Measurements from ENCODE around the gene PYDC1.
"Not testable (repeated sequence)": the region's sequence is repeated elsewhere in the genome, so short reads cannot be mapped to it uniquely, and the experiment has no call there.

Gene PYDC1

DNA sequence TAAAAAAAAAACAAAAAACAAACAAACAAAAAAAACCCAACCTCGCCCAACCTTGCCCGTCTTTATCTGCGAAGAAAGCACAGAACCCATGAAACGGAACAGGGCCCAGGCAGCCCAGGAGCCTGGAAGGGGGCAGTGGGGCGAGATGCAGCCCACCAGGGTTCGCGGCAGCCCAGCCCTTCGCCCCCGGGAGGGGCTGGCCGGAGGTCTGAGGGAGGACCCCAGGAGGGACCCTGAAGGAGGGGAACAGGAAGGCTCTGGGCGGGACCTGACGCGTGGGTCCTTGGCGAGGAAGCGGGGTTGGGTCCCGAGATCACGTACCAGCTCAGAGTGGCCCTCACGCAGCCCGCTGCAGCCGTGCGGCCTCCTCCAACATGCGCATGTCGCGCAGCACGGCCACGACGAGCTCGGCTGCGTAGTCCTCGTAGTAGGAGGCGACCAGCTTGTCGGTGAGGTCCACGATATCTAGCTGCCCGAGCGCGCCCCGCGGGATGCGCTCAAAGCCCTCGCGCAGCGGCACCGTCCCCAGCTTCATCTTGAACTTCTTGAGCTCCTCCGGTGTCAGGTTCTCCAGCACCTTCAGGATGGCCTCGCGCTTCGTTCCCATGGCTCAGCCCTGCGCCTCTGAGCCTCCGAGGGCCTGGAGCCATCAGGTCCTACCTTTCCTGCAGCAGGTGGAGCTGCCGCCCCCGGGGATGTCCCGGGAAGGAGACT lies at the start of gene PYDC1:
TSS of gene PYDC1 (minus strand) at position 714 of the 714 bp plus-strand sequence. CDS start at position 607, 107 bp downstream.
- no peak for DNase-seq (ENCODE audit: low read depth in 2 of 2)

DNA sequence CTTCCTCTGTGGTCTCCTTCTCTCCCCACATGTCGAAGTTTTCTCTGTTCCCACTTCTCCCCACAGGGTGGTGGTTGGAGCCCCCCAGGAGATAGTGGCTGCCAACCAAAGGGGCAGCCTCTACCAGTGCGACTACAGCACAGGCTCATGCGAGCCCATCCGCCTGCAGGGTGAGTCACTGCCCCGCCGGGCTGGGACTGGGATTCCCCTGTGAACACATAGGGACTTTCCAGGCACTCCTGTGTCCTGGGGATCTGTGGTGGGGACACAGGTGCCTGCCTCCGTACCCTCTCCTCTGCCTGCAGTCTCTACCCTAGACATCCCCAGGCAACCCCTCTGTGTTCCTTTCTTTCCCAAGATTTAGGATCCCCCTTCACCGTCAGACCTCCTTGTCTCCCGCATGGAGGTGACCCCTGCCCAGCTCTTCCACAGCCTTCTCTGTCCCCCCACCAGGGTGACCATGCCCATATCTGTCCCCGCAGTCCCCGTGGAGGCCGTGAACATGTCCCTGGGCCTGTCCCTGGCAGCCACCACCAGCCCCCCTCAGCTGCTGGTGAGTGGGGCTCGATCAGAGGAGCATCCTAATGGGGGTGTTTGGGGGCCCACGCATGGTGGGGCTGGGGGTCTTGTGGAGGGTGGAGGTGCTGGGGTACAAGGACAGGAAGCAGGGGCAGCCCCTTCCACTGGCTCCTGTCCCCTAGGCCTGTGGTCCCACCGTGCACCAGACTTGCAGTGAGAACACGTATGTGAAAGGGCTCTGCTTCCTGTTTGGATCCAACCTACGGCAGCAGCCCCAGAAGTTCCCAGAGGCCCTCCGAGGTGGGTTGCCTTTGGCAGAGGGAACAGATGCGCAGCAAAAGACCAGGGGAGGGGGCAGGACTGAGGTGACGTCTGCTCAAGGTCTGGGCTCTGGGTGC lies 48.7 kb upstream of the PYDC1 start:
- peak; percentile 64 to 74 for DNase-seq (ENCODE audit: low read depth in 2 of 2)

DNA sequence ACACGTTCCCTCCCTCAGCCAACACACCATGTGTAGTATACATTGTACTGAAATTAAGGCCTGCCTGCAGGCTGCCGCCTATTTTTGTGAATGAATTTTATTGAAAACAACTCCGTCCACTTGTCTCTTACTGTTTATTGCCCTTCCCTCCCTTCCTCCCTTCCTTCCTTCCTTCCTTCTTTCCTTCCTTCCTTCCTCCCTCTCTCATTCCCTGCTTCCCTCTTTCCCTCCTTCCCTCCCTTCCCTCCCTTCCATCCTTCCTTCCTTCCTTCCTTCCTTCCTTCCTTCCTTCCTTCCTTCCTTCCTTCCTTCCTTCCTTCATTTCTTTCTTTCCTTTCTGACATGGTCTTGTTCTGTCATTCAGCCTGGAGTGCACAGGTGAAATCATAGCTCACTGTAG lies 45.1 kb upstream of the PYDC1 start:
- no peak for DNase-seq (ENCODE audit: low read depth in 2 of 2)

DNA sequence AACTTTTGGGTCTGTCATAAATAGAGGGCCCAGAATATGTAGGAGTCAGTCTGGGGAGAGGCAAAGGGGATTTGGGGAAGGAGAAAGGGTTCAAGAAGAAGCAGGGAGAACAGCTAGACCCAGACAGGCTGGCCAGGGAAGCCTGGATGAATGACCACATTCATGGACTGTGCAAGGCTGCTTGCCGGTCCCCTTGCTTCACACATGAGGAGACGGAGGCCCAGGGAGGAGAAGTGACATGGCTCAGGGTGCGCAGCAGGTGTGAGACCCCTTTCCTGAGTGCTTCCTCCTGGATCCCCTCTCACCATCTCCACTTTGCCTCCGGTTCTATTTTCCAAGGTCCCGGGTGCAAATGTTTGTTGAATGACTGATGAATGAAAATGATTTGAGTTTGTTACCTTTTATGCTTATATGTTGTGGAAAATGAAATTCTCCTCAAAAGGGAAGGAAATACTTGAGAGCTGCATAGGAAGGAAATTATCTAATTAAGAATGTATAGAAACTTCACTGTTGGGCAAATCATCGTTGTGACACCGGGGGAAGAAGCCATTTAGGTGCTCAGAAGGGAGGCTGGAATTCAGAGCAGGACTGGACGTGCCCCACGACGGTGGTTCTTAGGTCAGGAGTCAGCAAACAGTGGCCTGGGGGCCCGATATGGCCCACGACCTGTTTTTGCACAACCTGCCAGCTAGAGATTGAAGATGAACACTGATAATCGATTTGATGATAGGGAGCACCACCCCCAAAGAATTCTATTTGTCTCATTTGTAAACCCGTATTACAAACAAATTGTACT lies 43.4 kb upstream of the PYDC1 start:
- no peak for DNase-seq (ENCODE audit: low read depth in 2 of 2)

DNA sequence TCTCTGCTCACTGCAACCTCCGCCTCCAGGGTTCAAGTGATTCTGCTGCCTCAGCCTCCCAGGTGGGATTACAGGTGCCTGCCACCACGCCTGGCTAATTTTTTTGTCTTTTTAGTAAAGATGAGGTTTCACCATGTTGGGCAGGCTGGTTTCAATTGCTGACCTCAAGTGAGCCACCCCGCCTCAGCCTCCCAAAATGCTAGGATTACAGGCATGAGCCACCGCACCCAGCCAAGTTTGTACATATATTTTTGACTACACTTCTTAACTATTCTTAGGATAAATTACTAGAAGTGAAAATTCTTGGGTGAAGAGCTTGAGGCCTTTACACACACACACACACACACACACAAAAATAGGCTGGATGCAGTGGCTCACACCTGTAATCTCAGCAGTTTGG lies 41.4 kb upstream of the PYDC1 start:
- no peak for DNase-seq (ENCODE audit: low read depth in 2 of 2)

DNA sequence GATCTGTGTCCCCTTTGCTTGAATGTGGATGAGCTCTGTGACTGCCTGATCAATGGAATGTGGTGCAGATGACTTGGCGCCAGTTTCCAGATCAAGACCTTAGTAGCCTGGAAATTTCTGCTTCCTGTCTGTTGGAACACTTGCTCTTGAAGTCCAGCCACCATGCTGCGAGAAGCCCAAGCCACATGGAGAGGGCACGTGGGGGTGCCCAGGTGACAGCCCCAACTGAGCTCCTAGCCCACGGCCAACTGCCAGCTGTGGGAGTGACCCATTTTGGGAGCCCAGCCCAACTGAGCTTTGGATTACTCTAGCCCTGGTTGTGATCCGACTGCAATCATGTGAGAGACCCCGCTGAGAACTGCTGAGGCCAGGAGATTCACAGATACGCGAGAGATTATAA lies 39.5 kb upstream of the PYDC1 start:
- no peak for DNase-seq (ENCODE audit: low read depth in 2 of 2)

DNA sequence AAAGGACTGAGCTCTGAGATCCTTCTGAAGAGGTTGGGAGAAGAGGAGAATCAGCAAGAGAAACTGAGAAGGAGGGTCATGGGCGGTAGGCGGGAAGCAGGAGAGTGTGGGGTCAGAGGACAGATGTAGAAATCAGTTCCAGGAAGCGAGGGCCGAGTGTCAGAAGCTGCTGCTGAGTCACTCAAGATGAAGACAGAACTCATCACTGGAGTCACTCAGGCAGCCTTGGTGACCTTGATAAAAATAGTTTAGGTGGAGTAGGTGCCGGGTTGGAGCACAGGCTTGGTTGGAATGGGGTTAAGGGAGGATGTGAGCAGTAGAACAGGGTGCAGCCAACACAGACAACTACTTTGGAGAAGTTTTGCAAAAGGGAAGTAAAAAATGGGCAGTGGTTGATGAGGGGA lies 36.7 kb upstream of the PYDC1 start:
- DNase-seq (ENCODE audit: low read depth in 2 of 2) = peak; percentile 29 to 40

DNA sequence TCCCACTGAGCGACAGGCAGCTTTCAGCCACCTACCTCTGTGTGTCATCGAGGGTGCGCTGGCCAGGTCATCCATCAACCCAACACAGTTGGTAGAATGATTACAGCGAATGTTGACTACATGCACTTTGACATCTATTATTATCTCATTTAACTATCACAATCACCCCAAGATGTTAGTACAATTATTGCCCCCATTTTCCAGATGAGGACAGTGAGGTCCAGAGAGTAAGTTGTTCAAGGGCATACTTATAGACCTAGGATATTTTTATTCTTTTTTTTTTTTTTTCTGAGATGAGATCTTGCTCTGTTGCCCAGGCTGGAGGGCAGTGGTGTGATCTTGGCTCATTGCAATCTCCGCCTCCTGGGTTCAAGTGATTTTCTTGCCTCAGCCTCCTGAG lies 34.5 kb upstream of the PYDC1 start:
- DNase-seq (ENCODE audit: low read depth in 2 of 2) = no peak

DNA sequence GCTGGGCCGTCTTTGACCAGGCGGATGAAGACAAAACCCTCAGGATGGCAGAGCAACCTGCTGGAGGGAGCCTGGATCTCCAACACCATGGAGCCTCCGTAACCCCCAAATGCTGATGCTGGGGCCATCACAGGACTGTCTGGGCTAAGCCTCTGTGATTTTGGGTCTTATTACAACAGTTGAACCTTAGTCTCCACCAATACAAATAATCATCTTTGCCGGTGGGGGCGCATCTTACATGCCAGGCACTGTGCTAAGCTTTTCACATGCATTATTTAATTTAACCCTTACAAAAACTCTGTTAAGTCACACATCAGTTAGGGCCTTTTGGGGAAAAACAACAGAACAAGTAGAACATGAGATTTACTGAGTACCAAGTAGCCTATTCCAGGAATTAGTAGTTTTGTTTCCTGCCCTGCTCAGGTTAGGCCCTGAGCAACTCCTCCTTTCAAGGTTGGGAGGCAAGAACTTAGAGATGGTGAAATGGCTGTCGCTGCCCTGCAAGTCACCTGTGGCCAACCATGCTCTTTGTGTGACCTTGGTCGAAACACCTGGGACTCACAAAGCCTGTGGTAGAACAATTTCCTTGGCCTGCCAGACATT lies 33.9 kb upstream of the PYDC1 start:
- no peak for DNase-seq (ENCODE audit: low read depth in 2 of 2)

DNA sequence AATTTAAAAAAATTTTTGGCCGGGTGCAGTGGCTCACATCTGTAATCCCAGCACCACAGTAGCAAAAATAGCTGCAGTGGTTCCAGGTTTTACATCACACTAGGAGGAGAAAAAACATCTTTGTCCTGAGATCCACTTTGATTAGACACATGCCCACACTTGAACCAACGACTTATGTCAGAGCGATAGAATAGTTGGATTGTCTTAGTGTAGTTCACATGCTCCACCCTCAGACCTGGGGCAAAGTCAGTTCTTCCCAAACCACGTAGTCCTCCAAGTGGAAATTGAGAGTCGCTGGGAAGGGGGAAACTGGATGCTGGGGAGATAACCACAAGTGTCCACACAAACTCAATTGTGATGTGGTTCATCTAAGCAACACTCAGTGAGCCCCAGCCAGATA lies 31.4 kb upstream of the PYDC1 start:
- DNase-seq (ENCODE audit: low read depth in 2 of 2) = no peak

DNA sequence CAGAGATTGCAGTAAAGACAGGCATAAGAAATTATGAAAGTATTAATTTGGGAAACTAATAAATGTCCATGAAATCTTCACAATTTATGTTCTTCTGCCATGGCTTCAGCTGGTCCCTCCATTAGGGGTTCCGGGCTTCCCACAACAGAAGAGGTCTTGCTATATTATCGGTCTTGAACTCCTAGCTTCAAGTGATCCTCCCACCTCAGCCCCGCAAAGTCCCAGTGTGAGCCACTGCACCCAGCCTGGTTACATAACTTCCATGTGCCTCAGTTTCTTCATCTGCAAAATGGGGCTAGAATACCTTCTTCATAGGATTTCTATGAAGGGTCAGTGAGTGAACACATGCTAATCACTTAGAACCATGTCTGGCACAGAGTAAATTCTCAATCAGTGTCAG lies 29.4 kb upstream of the PYDC1 start:
- DNase-seq (ENCODE audit: low read depth in 2 of 2) = no peak

DNA sequence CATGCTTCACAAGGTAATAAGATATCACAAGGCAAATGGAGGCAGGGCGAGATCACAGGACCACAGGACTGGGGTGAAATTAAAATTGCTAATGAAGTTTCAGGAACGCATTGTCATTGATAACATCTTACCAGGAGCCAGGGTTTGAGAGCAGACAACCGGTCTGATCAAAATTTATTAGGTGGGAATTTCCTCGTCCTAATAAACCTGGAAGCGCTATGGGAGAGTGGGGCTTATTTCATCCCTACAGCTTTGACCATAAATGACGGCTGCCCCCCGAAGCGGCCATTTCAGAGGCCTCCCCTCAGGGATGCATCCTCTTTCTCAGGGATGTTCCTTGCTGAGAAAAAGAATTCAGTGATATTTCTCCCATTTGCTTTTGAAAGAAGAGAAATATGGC lies 28.7 kb upstream of the PYDC1 start:
- DNase-seq (ENCODE audit: low read depth in 2 of 2) = not testable (repeated sequence)

DNA sequence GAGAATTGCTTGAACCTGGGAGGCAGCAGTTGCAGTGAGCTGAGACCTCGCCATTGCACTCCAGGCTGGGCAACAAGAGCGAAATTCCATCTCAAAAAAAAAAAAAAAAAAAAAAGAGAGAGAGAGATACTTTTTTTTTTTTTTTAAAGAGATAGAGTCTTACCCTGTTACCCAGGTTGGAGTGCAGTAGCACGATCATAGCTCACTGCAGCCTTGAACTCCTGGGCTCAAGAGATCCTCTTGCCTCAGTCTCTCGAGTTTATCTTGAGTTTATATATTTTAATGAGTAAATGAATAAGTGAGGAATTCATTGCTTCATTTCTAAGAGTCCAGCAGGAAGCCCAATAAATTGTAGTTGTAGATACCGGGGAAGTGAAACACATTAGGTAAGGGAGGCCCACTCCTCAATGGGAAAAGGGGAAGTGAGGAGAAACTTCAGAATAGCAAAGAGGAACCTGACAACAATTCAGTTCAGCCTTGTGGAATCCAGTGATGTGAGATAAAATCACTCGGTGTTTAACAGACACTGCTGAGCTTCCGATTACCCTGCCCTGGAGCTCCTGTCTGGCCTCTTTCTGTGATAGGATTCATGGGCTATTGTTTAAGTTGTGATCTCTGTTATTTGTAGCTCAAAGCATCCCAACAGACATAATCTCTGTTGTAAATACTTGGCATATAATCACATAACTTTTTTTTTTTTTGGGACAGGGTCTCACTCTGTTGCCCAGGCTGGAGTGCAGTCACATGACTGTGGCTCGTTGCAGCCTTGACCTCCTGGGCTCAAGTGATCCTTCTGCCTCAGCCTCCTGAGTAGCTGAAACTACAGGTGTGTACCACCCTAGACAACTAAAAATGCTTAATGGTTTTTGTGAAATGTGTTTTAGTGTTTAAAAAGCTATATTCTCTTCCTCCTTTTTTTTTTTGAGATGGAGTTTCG lies 27.1 kb upstream of the PYDC1 start:
- DNase-seq (ENCODE audit: low read depth in 2 of 2) = no peak

DNA sequence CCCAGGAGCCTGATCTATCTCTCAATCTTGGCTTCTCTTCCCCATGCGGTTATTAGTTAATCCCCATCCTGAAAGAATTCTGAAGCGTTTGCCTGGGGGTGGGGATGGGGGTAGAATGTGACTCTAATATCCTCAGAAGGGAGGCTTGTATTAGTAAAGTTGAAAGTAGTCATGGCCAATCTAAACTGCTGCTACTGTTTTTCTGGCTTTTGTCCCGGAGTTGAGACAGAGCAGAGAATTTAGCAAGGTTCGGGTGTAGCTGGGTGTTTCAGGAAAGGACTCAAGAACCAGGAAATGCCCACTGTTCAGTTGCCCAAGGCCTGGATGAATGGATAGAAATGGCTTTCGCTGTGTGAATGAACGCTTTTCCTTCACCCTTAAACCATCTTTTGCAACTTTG lies 25.3 kb upstream of the PYDC1 start:
- no peak for DNase-seq (ENCODE audit: low read depth in 2 of 2)

DNA sequence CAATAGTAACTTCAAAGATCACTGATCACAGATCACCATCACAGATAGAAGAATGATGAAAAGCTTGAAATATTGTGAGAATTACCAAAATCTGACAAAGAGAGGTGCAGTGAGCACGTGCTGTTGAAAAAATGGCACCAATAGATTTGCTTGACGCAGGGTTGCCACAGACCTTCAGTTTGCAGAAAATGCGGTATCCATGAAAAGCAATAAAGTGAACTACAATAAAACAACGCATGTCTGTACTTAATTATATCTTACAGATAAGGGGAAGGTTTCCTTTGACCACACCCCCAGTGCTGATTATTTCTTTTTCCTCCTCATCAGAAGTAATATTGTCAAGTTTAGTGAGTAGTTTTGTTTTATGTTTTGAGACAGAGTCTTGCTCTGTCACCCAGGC lies 21.1 kb upstream of the PYDC1 start:
- DNase-seq (ENCODE audit: low read depth in 2 of 2) = no peak

DNA sequence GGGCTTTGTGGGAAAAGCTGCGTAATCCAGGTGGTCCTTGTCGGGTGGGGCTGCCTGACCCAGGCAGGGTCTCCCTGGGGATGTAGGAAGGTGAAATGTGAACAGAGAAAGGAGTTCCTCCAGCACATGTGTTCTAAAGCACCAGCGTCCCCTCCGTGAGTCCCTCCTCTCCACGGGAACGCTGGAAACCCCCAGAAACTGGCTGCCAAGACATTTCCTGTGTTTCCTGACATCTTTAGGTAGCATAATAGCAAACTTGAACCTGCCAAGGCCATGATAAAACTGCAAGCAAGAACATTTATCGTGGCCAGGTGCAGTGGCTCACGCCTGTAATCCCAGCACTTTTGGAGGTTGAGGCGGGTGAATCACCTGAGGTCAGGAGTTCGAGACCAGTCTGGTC lies 12.6 kb upstream of the PYDC1 start:
- DNase-seq (ENCODE audit: low read depth in 2 of 2) = no peak

DNA sequence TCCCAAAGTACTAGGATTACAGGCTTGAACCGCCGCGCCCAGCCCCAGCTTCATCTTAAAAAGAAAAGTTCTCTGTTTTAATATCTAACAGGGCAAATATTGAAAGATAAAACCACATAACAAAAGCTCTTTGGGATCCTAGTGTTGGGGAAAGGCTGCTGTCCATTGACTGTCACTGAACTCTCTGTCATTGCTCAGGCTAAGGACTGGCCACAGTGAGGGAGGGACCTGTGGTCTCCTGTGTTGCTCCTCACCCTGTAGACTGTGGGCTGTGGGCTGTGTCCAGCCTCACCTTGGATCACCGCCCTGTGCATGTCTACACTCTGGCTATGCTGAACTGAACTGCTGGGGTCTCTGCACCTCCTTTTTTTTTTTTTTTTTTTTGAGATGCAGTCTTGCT lies 11.3 kb upstream of the PYDC1 start:
- no peak for DNase-seq (ENCODE audit: low read depth in 2 of 2)

DNA sequence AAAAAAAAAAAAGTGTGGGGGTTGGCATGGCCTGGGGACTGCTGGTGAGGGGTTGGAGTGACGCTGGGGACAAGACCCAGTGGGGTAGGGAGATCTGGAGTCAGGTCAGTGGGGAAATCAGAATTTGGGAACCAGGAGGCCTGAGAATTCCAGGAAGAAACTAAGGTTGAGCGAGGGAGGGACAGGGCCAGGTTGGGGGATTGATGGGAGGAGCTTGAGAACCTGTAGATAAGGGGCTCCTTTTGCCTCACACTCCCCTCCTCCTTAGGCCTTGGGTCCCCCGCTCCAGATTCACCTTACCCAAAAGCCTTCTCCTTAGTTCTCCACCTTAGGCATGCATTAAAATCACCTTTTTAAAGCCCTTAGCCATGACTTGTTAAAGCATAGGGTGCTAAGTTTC lies 8.3 kb upstream of the PYDC1 start:
- DNase-seq (ENCODE audit: low read depth in 2 of 2) = no peak

DNA sequence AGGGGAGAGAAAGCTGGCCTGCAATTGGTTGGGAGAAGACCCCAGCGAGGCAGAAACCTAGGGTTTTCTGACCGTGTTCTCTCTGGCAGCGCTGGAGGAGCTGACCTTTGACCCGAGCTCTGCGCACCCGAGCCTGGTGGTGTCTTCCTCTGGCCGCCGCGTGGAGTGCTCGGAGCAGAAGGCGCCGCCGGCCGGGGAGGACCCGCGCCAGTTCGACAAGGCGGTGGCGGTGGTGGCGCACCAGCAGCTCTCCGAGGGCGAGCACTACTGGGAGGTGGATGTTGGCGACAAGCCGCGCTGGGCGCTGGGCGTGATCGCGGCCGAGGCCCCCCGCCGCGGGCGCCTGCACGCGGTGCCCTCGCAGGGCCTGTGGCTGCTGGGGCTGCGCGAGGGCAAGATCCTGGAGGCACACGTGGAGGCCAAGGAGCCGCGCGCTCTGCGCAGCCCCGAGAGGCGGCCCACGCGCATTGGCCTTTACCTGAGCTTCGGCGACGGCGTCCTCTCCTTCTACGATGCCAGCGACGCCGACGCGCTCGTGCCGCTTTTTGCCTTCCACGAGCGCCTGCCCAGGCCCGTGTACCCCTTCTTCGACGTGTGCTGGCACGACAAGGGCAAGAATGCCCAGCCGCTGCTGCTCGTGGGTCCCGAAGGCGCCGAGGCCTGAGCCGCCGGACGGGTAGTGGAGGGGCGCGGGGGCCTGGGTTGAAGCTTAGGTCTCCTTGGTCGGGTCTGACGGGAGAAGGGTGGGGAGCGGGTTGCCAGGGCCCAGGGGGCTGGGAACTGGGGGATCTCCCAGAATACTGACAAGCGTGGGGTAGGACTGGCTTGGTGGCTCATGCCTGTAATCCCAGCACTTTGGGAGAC lies 7.4 kb upstream of the PYDC1 start:
- DNase-seq (ENCODE audit: low read depth in 2 of 2) = no peak

DNA sequence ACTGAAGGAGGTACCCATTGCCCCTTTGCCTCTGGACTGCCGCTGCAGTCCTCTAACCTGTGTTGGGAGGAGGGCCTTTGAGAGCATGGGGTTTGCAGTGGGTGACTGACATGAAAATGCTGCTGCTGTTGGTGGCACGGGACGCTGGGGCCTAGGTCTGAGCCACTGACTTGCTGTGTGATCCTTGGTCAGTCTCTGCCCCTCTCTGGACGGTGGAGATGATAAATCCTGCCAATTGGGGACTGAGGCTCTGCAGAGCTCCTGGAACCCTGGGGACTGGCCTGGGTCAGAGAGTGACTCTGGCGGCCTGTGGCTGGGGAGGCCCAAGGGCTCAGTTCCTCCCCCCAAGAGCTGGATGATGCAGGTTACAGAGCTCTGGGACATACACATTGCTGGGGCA lies 6.1 kb upstream of the PYDC1 start:
- DNase-seq (ENCODE audit: low read depth in 2 of 2) = no peak

Data from stimulated activated CD4-positive, alpha-beta T cell treated with anti-CD3 and anti-CD28 coated beads, Interleukin-15, amount 100 ng/mL, for 48 hours (primary cell).